ENCODE results near the gene C11orf21. TPM values are rescaled to one million over a fixed set of nuclear protein-coding genes. Genes with fewer than 3 reads are reported as not detected.

Gene C11orf21
- total and polyA plus RNA-seq, 2 of the 8 experiments (the other 6 are each of a cell fraction or from before 2014, with no cell fraction given) = not detected

DNA sequence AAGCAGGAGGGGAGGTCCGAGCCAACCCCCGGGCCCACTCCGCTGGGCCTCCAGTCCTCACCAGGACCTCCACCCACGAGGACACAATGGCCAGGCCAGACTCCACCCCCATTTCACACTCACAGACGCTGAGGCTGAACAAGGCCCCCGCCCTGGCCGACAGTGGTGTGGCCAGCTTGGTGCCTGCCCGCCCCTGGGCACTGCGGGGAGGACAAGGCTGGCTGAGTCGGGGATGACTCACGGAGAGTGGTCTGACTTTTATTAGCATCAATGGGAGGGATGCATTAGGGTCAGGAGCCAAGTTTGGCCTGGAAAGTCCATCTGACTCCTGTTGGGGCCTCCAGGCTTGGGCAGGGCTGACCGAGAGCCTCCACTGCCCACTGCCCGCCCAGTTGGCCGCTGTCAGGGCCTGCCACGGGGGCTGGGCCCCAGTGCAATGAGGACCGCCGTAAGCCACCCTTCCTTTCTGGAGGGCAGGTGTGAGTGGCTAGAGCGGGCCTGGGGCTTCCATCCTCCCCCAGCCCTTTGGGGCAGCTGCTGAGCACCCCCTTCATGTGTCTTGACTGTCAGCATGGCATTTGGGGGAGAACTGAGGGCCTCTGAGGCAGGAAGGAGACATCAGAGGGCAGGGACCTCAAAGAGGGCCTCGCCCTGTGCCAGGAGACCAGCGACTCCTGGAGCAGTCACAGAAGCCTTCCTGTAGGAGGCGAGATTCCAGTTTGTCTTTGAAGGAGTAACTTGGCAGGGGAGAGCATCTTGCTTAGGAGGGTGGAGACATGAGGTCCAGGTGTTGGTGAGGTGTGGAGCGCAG, 10.7 kb upstream of the C11orf21 start:
- CTCF ChIA-PET (ENCODE audit: partially characterized antibody) = interaction anchor here (0.7 to 4.1 kb wide), 8 partner anchors 12 to 156 kb away, joined by 3 to 39 read pairs (median 5); partner anchors contain the start of genes C11orf21, TSPAN32 and TSSC4
- Histone ChIP-seq H2BK5ac (ENCODE audit: low read depth, low read length) (no peak overlapping the region), H3K4ac (replicated peaks; ENCODE audit: insufficient read length, low read depth, low read length) (no peak overlapping the region), H3K9ac (replicated peaks in 1 of 4; ENCODE audit: extremely low read depth in 1 of 4, low read depth in 3 of 4, low read length in 3 of 4) (no peak overlapping the region), H3K36me3 (ENCODE audit: control insufficient read depth in 2 of 4, insufficient read depth in 4 of 4, low read length in 3 of 4) (no peaks in the 10 kb centered on the region), H3K79me1 (ENCODE audit: low read depth, low read length) (no peaks in the 10 kb centered on the region), H3K9me3 (ENCODE audit: insufficient read depth in 2 of 2, low read depth in 1 of 2, low read length in 1 of 2) (no peaks in the 10 kb centered on the region), H3K4me3 (ENCODE audit: extremely low read depth in 1 of 4, insufficient read depth in 2 of 4, low read depth in 3 of 4, low read length in 4 of 4) (no peak overlapping the region), H3K79me2 (ENCODE audit: control insufficient read depth in 1 of 2, insufficient read depth in 2 of 2, low read length in 2 of 2) (no peaks in the 10 kb centered on the region), H3K4me2 (ENCODE audit: insufficient read depth in 1 of 2, low read depth in 2 of 2, low read length in 2 of 2) (no peak overlapping the region), H2AK5ac (ENCODE audit: low read depth, low read length) (no peak overlapping the region), H2AFZ (ENCODE audit: low read length) (no peak overlapping the region), H3K23me2 (ENCODE audit: low read depth, low read length) (no peaks in the 10 kb centered on the region), H4K91ac (replicated peaks; ENCODE audit: insufficient read length, low read length) (no peak overlapping the region), H2BK15ac (ENCODE audit: low read length) (no peak overlapping the region), H3K27me3 (replicated peaks in 1 of 4; ENCODE audit: control insufficient read depth in 3 of 4, extremely low read depth in 1 of 4, insufficient read depth in 3 of 4, low read length in 3 of 4) (no peaks in the 10 kb centered on the region; a peak in 1 of 7 replicates), H2BK12ac (ENCODE audit: low read depth, low read length) (no peak overlapping the region), H4K20me1 (replicated peaks in 1 of 2; ENCODE audit: control insufficient read depth in 1 of 2, insufficient read depth in 2 of 2, low read length in 2 of 2) (peaks cover 0 to 2% of the 10 kb centered on the region in 2 experiments), H3K14ac (ENCODE audit: insufficient read length) (no peak overlapping the region), H3K4me1 (replicated peaks in 1 of 4; ENCODE audit: control insufficient read depth in 3 of 4, insufficient read depth in 4 of 4, low read length in 3 of 4) (no peaks in the 10 kb centered on the region), H3K23ac (ENCODE audit: insufficient read length) (no peak overlapping the region), H4K5ac (ENCODE audit: insufficient read length, low read depth, low read length) (no peak overlapping the region), H3K18ac (ENCODE audit: extremely low read depth, low read length) (no peak overlapping the region), H3K27ac (ENCODE audit: low read depth, low read length) (no peak overlapping the region), H2BK20ac (ENCODE audit: low read length) (no peak overlapping the region), H3K56ac (replicated peaks; ENCODE audit: insufficient read length, low read depth, low read length) (no peak overlapping the region), H4K8ac (ENCODE audit: extremely low read depth, insufficient read depth, low read length) (no peak overlapping the region), H2BK120ac (replicated peaks; ENCODE audit: low read depth, low read length) (no peak overlapping the region)
- DNase-seq (ENCODE audit: low read depth in 1 of 2, low spot score in 2 of 2) = no peak
- FAIRE-seq = no peak
- TF ChIP-seq RAD21 (IDR thresholded peaks at IDR 0.05 in 1 of 2, conservative IDR thresholded peaks at IDR 0.05 in 1 of 2; ENCODE audit: low read depth in 2 of 2, low read length in 2 of 2) = peak; percentile 6 to 26; a peak in 2 of 4 replicates
- TF ChIP-seq CTCF (IDR thresholded peaks at IDR 0.05; ENCODE audit: control extremely low read depth in 1 of 3, insufficient read depth in 1 of 3, low read depth in 1 of 3, low read length in 3 of 3) = peak; percentile 26 to 54 (median 36)
- TF ChIP-seq SP4 (IDR thresholded peaks at IDR 0.05; ENCODE audit: low read length) = no peak
- POLR2A ChIA-PET (ENCODE audit: partially characterized antibody) = interaction anchor here (1.6 kb wide), 1 partner anchor 65 kb away, joined by 6 read pairs; the partner anchor contains the start of gene CD81
- 92% methylated on average over 19 of the region's 22 CpGs; no CpG with 5 or more reads in 1 of the 2 experiments for WGBS, 2 experiments (ENCODE audit: extremely low coverage in 1 of 2, insufficient coverage in 1 of 2, insufficient read length in 1 of 2, insufficient replicate concordance in 2 of 2, low coverage in 1 of 2, low lambda C conversion rate in 2 of 2, missing lambda C conversion rate in 1 of 2)

Measured in H1 (cell line).